Hematopoietic multipotent progenitor cell treated with erythropoietin and hydrocortisone succinate and interleukin-3 and kit ligand, for 17 days (in vitro differentiated cells): ENCODE results near the gene KLK11.

Experiments used
- DNase-seq: peaks from one replicate; pipeline ENCODE4 v3.0.0-alpha.2; 2015; ENCODE audit warnings: low spot score

The KLK11 gene

GRCh38 chr19:51026554-51026831, at the start of gene KLK11:
Gene KLK11, minus strand, starts transcription at chr19:51026616. Its CDS starts 985 bp downstream, at chr19:51025631.
- DNase-seq: no peak

- DNase-seq: no peak
These were observed 49.6 kb upstream of the KLK11 start for GRCh38 chr19:51075998-51076397.

GRCh38 chr19:51071095-51071405, 44.6 kb upstream of the KLK11 start:
- no peak for DNase-seq

GRCh38 chr19:51070334-51071094, 44.1 kb upstream of the KLK11 start:
- no peak for DNase-seq

- DNase-seq: no peak
These were observed 40.2 kb upstream of the KLK11 start for GRCh38 chr19:51066393-51067186.

- no peak for DNase-seq
These were observed 39.0 kb upstream of the KLK11 start for GRCh38 chr19:51065221-51065960.

- DNase-seq: no peak
These were observed 38.3 kb upstream of the KLK11 start, which contains the start of gene KLK13 for GRCh38 chr19:51064534-51065220. Gene KLK13, minus strand, starts transcription at chr19:51065092. Its CDS starts 25 bp downstream, at chr19:51065067.

GRCh38 chr19:51063664-51064063, 37.2 kb upstream of the KLK11 start:
- DNase-seq: no peak

- DNase-seq: no peak
These were observed 34.6 kb upstream of the KLK11 start for GRCh38 chr19:51060973-51061372.

GRCh38 chr19:51060336-51060735, 33.9 kb upstream of the KLK11 start:
- DNase-seq: no peak

GRCh38 chr19:51059715-51060114, 33.3 kb upstream of the KLK11 start:
- DNase-seq: no peak

GRCh38 chr19:51055866-51056265, 29.4 kb upstream of the KLK11 start:
- DNase-seq: no peak

- DNase-seq: no peak
These were observed 20.6 kb upstream of the KLK11 start for GRCh38 chr19:51047031-51047335.

- no peak for DNase-seq
These were observed 17.9 kb upstream of the KLK11 start for GRCh38 chr19:51044327-51044726.

- DNase-seq: no peak
These were observed 17.1 kb upstream of the KLK11 start for GRCh38 chr19:51043497-51043896.

- DNase-seq: no peak
These were observed 13.7 kb upstream of the KLK11 start for GRCh38 chr19:51040151-51040550.

GRCh38 chr19:51036519-51036918, 10.1 kb upstream of the KLK11 start:
- no peak for DNase-seq

GRCh38 chr19:51034704-51035103, 8.3 kb upstream of the KLK11 start, which contains the start of gene KLK12:
Gene KLK12, minus strand, starts transcription at chr19:51035002. Its CDS starts 381 bp downstream, at chr19:51034621.
- DNase-seq: no peak

- no peak for DNase-seq
These were observed 5.4 kb upstream of the KLK11 start for GRCh38 chr19:51031880-51032225.

GRCh38 chr19:51031220-51031879, 4.9 kb upstream of the KLK11 start:
- no peak for DNase-seq

- DNase-seq: no peak
These were observed 4.2 kb upstream of the KLK11 start for GRCh38 chr19:51030631-51031030.

GRCh38 chr19:51029718-51030117, 3.3 kb upstream of the KLK11 start:
- no peak for DNase-seq
